ENCODE data around the gene INTS3. TPM values are rescaled to one million over a fixed set of nuclear protein-coding genes. Genes with fewer than 3 reads are reported as not detected.
A peak's percentile ranks its signal among the peaks of the same experiment; 100 is the strongest.

The INTS3 gene
- total and polyA plus RNA-seq, 9 of the 15 experiments (the other 6 are each of a cell fraction or from before 2014, with no cell fraction given), result 6.3 to 24.1 (median 14.3) TPM

DNA sequence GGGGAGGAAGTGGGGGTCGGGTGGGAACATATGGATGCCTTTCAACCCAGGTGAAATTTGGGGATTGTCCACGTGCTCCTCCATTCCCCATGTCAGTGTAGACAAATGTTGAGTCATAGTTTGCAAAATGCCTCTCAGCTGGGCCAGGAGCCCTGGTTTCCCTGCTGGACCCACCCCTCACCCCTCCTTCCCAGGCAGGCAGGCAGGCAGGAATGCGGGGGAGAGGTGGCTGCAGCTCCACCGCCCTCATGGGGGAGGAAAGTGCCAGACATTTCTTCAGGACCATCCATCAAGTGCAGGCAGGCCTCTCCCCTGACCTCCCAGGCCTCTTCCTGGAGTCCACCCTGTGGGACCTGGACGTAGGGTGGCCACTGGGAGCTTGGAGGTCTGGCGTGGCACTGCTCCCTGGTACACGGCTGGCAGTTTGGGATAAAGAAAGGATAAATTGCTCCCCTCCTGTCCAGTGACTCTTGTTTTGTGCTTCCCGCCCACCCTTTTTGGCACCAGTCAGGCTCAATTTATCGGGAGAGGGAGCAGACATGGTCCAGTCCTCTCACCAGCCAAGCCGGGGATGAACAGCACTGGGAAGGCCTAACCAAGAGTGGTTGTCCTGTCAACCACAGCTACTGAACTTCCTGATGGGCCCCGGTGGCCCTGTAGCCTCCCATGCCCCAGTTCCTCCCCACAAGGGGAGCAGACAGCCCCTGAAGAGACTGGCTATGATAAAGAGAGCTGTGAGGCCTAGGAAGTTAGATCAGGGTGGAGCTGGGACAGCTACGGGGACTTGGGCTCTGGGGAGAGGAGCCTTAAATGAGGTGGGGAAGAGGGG, 30.4 kb upstream of the INTS3 start (continued):
- TF ChIP-seq ZBTB40 (IDR thresholded peaks at IDR 0.05) (no peak), ZBTB40 (CRISPR knock-in tag; IDR thresholded peaks at IDR 0.05) (no peak), ZNF644 (tag; IDR thresholded peaks at IDR 0.05; ENCODE audit: low read depth) (no peak), NFATC3 (IDR thresholded peaks at IDR 0.05) (no peak), MCM5 (IDR thresholded peaks at IDR 0.05; ENCODE audit: low read depth) (no peak), GMEB1 (CRISPR knock-in tag; IDR thresholded peaks at IDR 0.05) (no peak), NFIX (CRISPR knock-in tag; IDR thresholded peaks at IDR 0.05; ENCODE audit: low read depth) (no peak), RBFOX2 (IDR thresholded peaks at IDR 0.05; ENCODE audit: low read depth, low read length) (peak; percentile 68), SIN3B (IDR thresholded peaks at IDR 0.05; ENCODE audit: low read depth) (no peak), ZNF175 (CRISPR knock-in tag; IDR thresholded peaks at IDR 0.05; ENCODE audit: low read depth) (no peak), HOMEZ (CRISPR knock-in tag; IDR thresholded peaks at IDR 0.05) (no peak), ZEB2 (IDR thresholded peaks at IDR 0.05) (no peak)
- TF ChIP-seq, protein P1, sequence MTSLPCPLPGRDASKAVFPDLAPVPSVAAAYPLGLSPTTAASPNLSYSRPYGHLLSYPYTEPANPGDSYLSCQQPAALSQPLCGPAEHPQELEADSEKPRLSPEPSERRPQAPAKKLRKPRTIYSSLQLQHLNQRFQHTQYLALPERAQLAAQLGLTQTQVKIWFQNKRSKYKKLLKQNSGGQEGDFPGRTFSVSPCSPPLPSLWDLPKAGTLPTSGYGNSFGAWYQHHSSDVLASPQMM (CRISPR knock-in tag; IDR thresholded peaks at IDR 0.05), result no peak
- TF ChIP-seq, protein P2, sequence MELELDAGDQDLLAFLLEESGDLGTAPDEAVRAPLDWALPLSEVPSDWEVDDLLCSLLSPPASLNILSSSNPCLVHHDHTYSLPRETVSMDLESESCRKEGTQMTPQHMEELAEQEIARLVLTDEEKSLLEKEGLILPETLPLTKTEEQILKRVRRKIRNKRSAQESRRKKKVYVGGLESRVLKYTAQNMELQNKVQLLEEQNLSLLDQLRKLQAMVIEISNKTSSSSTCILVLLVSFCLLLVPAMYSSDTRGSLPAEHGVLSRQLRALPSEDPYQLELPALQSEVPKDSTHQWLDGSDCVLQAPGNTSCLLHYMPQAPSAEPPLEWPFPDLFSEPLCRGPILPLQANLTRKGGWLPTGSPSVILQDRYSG (tag; conservative IDR thresholded peaks at IDR 0.05; ENCODE audit: low read depth), result peak; percentile 9; the same call in 1 of the 2 replicates

All from K562 (cell line).